CD4-positive, alpha-beta memory T cell (primary cell): ENCODE data around the gene MIEN1. TPM values are rescaled to one million over a fixed set of nuclear protein-coding genes. Genes with fewer than 3 reads are reported as not detected.

Experiments
- CTCF ChIA-PET: fragments of 350-600 bp; sonication (Branson Sonifier 250); formaldehyde crosslinking; loops from one replicate; lab custom pipeline; 2021; ENCODE audit warnings: inconsistent platforms; ENCODE audit not compliant: partially characterized antibody; lab: Charles Lee
- POLR2A ChIA-PET: fragments of 350-600 bp; sonication (Branson Sonifier 250); formaldehyde crosslinking; loops from one replicate; lab custom pipeline; 2021; ENCODE audit not compliant: partially characterized antibody; lab: Charles Lee
- DNase-seq, 5 donors: peaks; one replicate each; pipeline versions ENCODE4 v3.0.0 to v3.0.0-alpha.2; 2020 to 2022; ENCODE audit warnings: mixed read lengths in 1 of 5
- H3K27ac ChIP-seq: one replicate; pipeline ENCODE4 v1.7.0; 2013; ENCODE audit warnings: low read depth, low read length
- H3K27me3 ChIP-seq: 2 replicates; pipeline ENCODE4 v1.7.0; 2013; ENCODE audit warnings: mild to moderate bottlenecking, low read length, moderate library complexity; ENCODE audit not compliant: insufficient read depth
- H3K36me3 ChIP-seq: 2 replicates; pipeline ENCODE4 v1.7.0; 2013; ENCODE audit warnings: mild to moderate bottlenecking, low read length, moderate library complexity; ENCODE audit not compliant: insufficient read depth
- H3K4me1 ChIP-seq: 2 replicates; pipeline ENCODE4 v1.7.0; 2013; ENCODE audit warnings: mild to moderate bottlenecking, low read length, moderate library complexity; ENCODE audit not compliant: insufficient read depth
- H3K4me3 ChIP-seq, 2 donors: one replicate each; pipeline ENCODE4 v1.7.0; 2013; ENCODE audit warnings: low read length in 2 of 2, mild to moderate bottlenecking in 1 of 2
- H3K9me3 ChIP-seq, 2 donors: one replicate each; pipeline ENCODE4 v1.7.0; 2013; ENCODE audit warnings: low read length in 2 of 2, control low read depth in 1 of 2; ENCODE audit not compliant: control insufficient read depth in 1 of 2
- H3K27ac Mint-ChIP-seq, 7 donors: one replicate each; pipeline ENCODE4 v1.8.0; 2020 to 2021; ENCODE audit warnings: mixed read lengths in 7 of 7, mild to moderate bottlenecking in 6 of 7, inconsistent platforms in 3 of 7, moderate library complexity in 3 of 7
- H3K27me3 Mint-ChIP-seq, 2 donors: one replicate each; pipeline ENCODE4 v1.8.0; 2020 to 2021; ENCODE audit warnings: mixed read lengths in 2 of 2
- H3K36me3 Mint-ChIP-seq, 2 donors: one replicate each; pipeline ENCODE4 v1.8.0; 2020 to 2021; ENCODE audit warnings: mixed read lengths in 2 of 2, inconsistent platforms in 1 of 2, mild to moderate bottlenecking in 1 of 2
- H3K4me1 Mint-ChIP-seq, 4 donors: one replicate each; pipeline ENCODE4 v1.8.0; 2020 to 2021; ENCODE audit warnings: mixed read lengths in 4 of 4, mild to moderate bottlenecking in 1 of 4
- H3K4me3 Mint-ChIP-seq, 8 donors: one replicate each; pipeline ENCODE4 v1.8.0; 2020 to 2021; ENCODE audit warnings: mixed read lengths in 8 of 8, mild to moderate bottlenecking in 7 of 8, moderate library complexity in 6 of 8, inconsistent platforms in 3 of 8
- H3K9me3 Mint-ChIP-seq, 8 donors: one replicate each; pipeline ENCODE4 v1.8.0; 2020 to 2021; ENCODE audit warnings: mixed read lengths in 8 of 8, mild to moderate bottlenecking in 5 of 8, inconsistent platforms in 3 of 8, moderate library complexity in 1 of 8
- intact Hi-C: fragments of 100-400 bp; cut with micrococcal nuclease; formaldehyde crosslinking; loops from one replicate; pipeline ENCODE4 v1.15.1; 2023
- polyA plus RNA-seq, 2 donors: library from polyadenylated mRNA; unstranded; fragments of 300-500 nt; fragmentation: Illumina TruSeq; gene quantifications; one replicate each; pipeline ENCODE4 v1.2.3, GENCODE V29; 2021
- total RNA-seq, 2 experiments: library from RNA; stranded (reverse); gene quantifications; one replicate each; pipeline ENCODE4 v1.2.3, GENCODE V29; 2021

The MIEN1 gene
- total and polyA plus RNA-seq, 4 experiments from 2014 or later, result 35.8 to 96.6 (median 63.3) TPM

- H3K4me1 Mint-ChIP-seq, result peaks cover 19 to 33% (median 28%) of the 10 kb centered on the region in 4 donors
- H3K36me3 Mint-ChIP-seq, result peaks cover 20 to 36% of the 10 kb centered on the region in 2 donors
- Histone ChIP-seq H3K36me3 (no peaks in the 10 kb centered on the region), H3K4me3 (peak within 1 kb of the TSS; percentile 59 to 90), H3K9me3 (no peaks in the 10 kb centered on the region), H3K4me1 (peaks cover 21% of the 10 kb centered on the region), H3K27me3 (no peaks in the 10 kb centered on the region), H3K27ac (peak within 1 kb of the TSS; percentile 67)
- intact Hi-C loops, result loop anchor here (1.0 to 5.0 kb wide), 3 partner anchors 9 to 51 kb away; partner anchors contain the start of genes MIEN1 and STARD3
- POLR2A ChIA-PET, result interaction anchor here (0.7 to 2.7 kb wide), 18 partner anchors 9 to 131 kb away, joined by 3 to 45 read pairs (median 5); partner anchors contain the start of genes ERBB2, MIEN1, STARD3 and TCAP
- H3K4me3 Mint-ChIP-seq, result peak within 1 kb of the TSS; percentile 95 to 99 (median 98)
- CTCF ChIA-PET, result interaction anchor here (1.0 to 1.8 kb wide), 8 partner anchors 9 to 66 kb away, joined by 3 to 8 read pairs (median 4); partner anchors contain the start of gene MIEN1
- no peaks in the 10 kb centered on the region for H3K27me3 Mint-ChIP-seq
- DNase-seq, result peak; percentile 83 to 86 (median 83)
- no peaks in the 10 kb centered on the region for H3K9me3 Mint-ChIP-seq
- H3K27ac Mint-ChIP-seq, result peak within 1 kb of the TSS; percentile 94 to 99 (median 98)
These were observed 42.5 kb downstream of the MIEN1 start, which contains the start of gene PGAP3 for GRCh38 chr17:39687546-39688474. PGAP3 (minus strand) TSS chr17:39688057; CDS start chr17:39688014, 43 bp downstream.

- no peaks in the 10 kb centered on the region for H3K27me3 ChIP-seq
- H3K27ac ChIP-seq, result peak overlapping the region; percentile 67
- H3K9me3 Mint-ChIP-seq, result no peaks in the 10 kb centered on the region
- peaks cover 19 to 38% (median 29%) of the 10 kb centered on the region in 4 donors for H3K4me1 Mint-ChIP-seq
- no peaks in the 10 kb centered on the region for H3K27me3 Mint-ChIP-seq
- H3K36me3 ChIP-seq, result no peaks in the 10 kb centered on the region
- H3K9me3 ChIP-seq, result no peaks in the 10 kb centered on the region
- peak overlapping the region; percentile 94 to 99 (median 98) for H3K27ac Mint-ChIP-seq
- POLR2A ChIA-PET, result interaction anchor here (1.0 to 2.7 kb wide), 8 partner anchors 8 to 104 kb away, joined by 3 to 45 read pairs (median 6); partner anchors contain the start of genes ERBB2 and TCAP
- H3K4me1 ChIP-seq, result peaks cover 21% of the 10 kb centered on the region
- no peak for DNase-seq
- H3K4me3 ChIP-seq, result peak overlapping the region in 1 of 2 donors; percentile 90
- H3K4me3 Mint-ChIP-seq, result peak overlapping the region; percentile 95 to 99 (median 98)
- intact Hi-C loops, result loop anchor here (5.0 kb wide), 1 partner anchor 50 kb away; the partner anchor contains the start of gene STARD3
- H3K36me3 Mint-ChIP-seq, result peaks cover 24 to 41% of the 10 kb centered on the region in 2 donors
- CTCF ChIA-PET, result interaction anchor here (1.4 to 1.6 kb wide), 3 partner anchors 9 to 66 kb away, joined by 5 to 6 read pairs (median 6); partner anchors contain the start of gene MIEN1
These were observed 43.2 kb downstream of the MIEN1 start for GRCh38 chr17:39687101-39687545.

- DNase-seq, result no peak
- peaks cover 24 to 54% of the 10 kb centered on the region in 2 donors for H3K36me3 Mint-ChIP-seq
These were observed 45.8 kb downstream of the MIEN1 start for GRCh38 chr17:39684369-39685192.

GRCh38 chr17:39683295-39683939 lies 46.9 kb downstream of the MIEN1 start:
- Mint-ChIP-seq H3K36me3 (peaks cover 24 to 54% of the 10 kb centered on the region in 2 donors), H3K9me3 (no peaks in the 10 kb centered on the region), H3K27me3 (no peaks in the 10 kb centered on the region), H3K4me1 (peaks cover 38 to 59% (median 46%) of the 10 kb centered on the region in 4 donors), H3K4me3 (peak overlapping the region in 1 of 8 donors; percentile 6), H3K27ac (no peak overlapping the region)
- Histone ChIP-seq H3K9me3 (no peaks in the 10 kb centered on the region), H3K36me3 (no peaks in the 10 kb centered on the region), H3K4me1 (peaks cover 39% of the 10 kb centered on the region), H3K27ac (no peak overlapping the region), H3K4me3 (no peak overlapping the region), H3K27me3 (no peaks in the 10 kb centered on the region)
- ChIA-PET POLR2A (interaction anchor here (1.1 to 1.6 kb wide), 2 partner anchors 46 to 180 kb away, joined by 3 read pairs; no protein-coding TSS in a partner anchor), CTCF (interaction anchor here (1.8 to 3.0 kb wide), 2 partner anchors 29 to 47 kb away, joined by 7 to 8 read pairs; partner anchors contain the start of gene MIEN1)
- intact Hi-C loops, result no loop called here
- DNase-seq, result no peak

More at GRCh38 chr17:39684369-39685192, 45.8 kb downstream of the MIEN1 start:
- Histone ChIP-seq H3K4me3 (no peak overlapping the region), H3K36me3 (no peaks in the 10 kb centered on the region), H3K9me3 (no peaks in the 10 kb centered on the region), H3K4me1 (peaks cover 36% of the 10 kb centered on the region), H3K27ac (no peak overlapping the region), H3K27me3 (no peaks in the 10 kb centered on the region)
- H3K27me3 Mint-ChIP-seq, result no peaks in the 10 kb centered on the region
- no peaks in the 10 kb centered on the region for H3K9me3 Mint-ChIP-seq
- H3K27ac Mint-ChIP-seq, result peak overlapping the region in 1 of 7 donors; percentile 44
- CTCF ChIA-PET, result interaction anchor here (0.8 to 3.0 kb wide), 2 partner anchors 46 to 63 kb away, joined by 4 to 7 read pairs; partner anchors contain the start of gene MIEN1
- peaks cover 32 to 55% (median 43%) of the 10 kb centered on the region in 4 donors for H3K4me1 Mint-ChIP-seq
- intact Hi-C loops, result loop anchor here (5.0 kb wide), 1 partner anchor 47 kb away; the partner anchor contains the start of gene STARD3
- POLR2A ChIA-PET, result interaction anchor here (0.7 kb wide), 1 partner anchor 14 kb away, joined by 3 read pairs; no protein-coding TSS in a partner anchor
- no peak overlapping the region for H3K4me3 Mint-ChIP-seq

GRCh38 chr17:39679521-39680192 lies 50.7 kb downstream of the MIEN1 start:
- ChIA-PET CTCF (interaction anchor here (0.7 to 3.3 kb wide), 10 partner anchors 9 to 58 kb away, joined by 3 to 26 read pairs (median 7); partner anchors contain the start of genes MIEN1 and PNMT), POLR2A (interaction anchor here (0.7 to 4.5 kb wide), 9 partner anchors 9 to 301 kb away, joined by 4 to 45 read pairs (median 6); partner anchors contain the start of genes IKZF3, MIEN1, PGAP3 and PNMT)
- Mint-ChIP-seq H3K27me3 (no peaks in the 10 kb centered on the region), H3K27ac (peak overlapping the region; percentile 87 to 98 (median 97)), H3K4me1 (peaks cover 43 to 68% (median 56%) of the 10 kb centered on the region in 4 donors), H3K4me3 (peak overlapping the region in 7 of 8 donors; percentile 56 to 79 (median 64)), H3K9me3 (no peaks in the 10 kb centered on the region), H3K36me3 (peaks cover 19 to 33% of the 10 kb centered on the region in 2 donors)
- H3K27me3 ChIP-seq, result no peaks in the 10 kb centered on the region
- H3K27ac ChIP-seq, result peak overlapping the region; percentile 54
- H3K4me1 ChIP-seq, result peaks cover 61% of the 10 kb centered on the region
- no peaks in the 10 kb centered on the region for H3K9me3 ChIP-seq
- DNase-seq, result peak; percentile 48 to 66 (median 55)
- no peaks in the 10 kb centered on the region for H3K36me3 ChIP-seq
- intact Hi-C loops, result loop anchor here (1.0 kb wide), 1 partner anchor 9 kb away; the partner anchor contains the start of gene PGAP3
- no peak overlapping the region for H3K4me3 ChIP-seq
